SKM-1 (cell line): Measurements from ENCODE around the gene PIGQ.
A peak's percentile ranks its signal among the peaks of the same experiment; 100 is the strongest.

Experiments
- DNase-seq: peaks from one replicate; lab custom pipeline; 2025; ENCODE audit not compliant: unreplicated experiment; lab: John Stamatoyannopoulos, UW

The PIGQ gene

GRCh38 chr16:566475-567372 is 3.0 kb upstream of the PIGQ start, which contains the start of gene NHLRC4:
NHLRC4 (plus strand) TSS chr16:567005; CDS start chr16:568048, 1,043 bp downstream.
- peak; percentile 12 for DNase-seq

- no peak for DNase-seq
These were observed 2.2 kb upstream of the PIGQ start for GRCh38 chr16:567373-568256.

GRCh38 chr16:568401-569258 is 1.1 kb upstream of the PIGQ start:
- no peak for DNase-seq

GRCh38 chr16:572865-573650 is 3.3 kb downstream of the PIGQ start:
- no peak for DNase-seq

GRCh38 chr16:574021-574760 is 4.4 kb downstream of the PIGQ start:
- DNase-seq: no peak

GRCh38 chr16:575354-576196 is 5.8 kb downstream of the PIGQ start:
- no peak for DNase-seq

GRCh38 chr16:576197-576822 is 6.5 kb downstream of the PIGQ start:
- DNase-seq: no peak

- no peak for DNase-seq
These were observed 7.0 kb downstream of the PIGQ start for GRCh38 chr16:576823-577201.

GRCh38 chr16:577796-578195 is 8.0 kb downstream of the PIGQ start:
- DNase-seq: no peak

GRCh38 chr16:578232-578869 is 8.6 kb downstream of the PIGQ start:
- no peak for DNase-seq

GRCh38 chr16:578870-579405 is 9.2 kb downstream of the PIGQ start:
- DNase-seq: no peak

GRCh38 chr16:580141-580945 is 10.6 kb downstream of the PIGQ start:
- no peak for DNase-seq

- no peak for DNase-seq
These were observed 11.3 kb downstream of the PIGQ start for GRCh38 chr16:580946-581498.

- no peak for DNase-seq
These were observed 12.4 kb downstream of the PIGQ start for GRCh38 chr16:582218-582613.

- no peak for DNase-seq
These were observed 13.0 kb downstream of the PIGQ start for GRCh38 chr16:582614-583331.

- DNase-seq: no peak
These were observed 13.7 kb downstream of the PIGQ start for GRCh38 chr16:583470-583814.
